ENCODE data around the gene MEG3. TPM values are rescaled to one million over a fixed set of nuclear protein-coding genes. Genes with fewer than 3 reads are reported as not detected.

MEG3 gene
- total and polyA plus RNA-seq, 2 experiments from 2014 or later: not detected

DNA sequence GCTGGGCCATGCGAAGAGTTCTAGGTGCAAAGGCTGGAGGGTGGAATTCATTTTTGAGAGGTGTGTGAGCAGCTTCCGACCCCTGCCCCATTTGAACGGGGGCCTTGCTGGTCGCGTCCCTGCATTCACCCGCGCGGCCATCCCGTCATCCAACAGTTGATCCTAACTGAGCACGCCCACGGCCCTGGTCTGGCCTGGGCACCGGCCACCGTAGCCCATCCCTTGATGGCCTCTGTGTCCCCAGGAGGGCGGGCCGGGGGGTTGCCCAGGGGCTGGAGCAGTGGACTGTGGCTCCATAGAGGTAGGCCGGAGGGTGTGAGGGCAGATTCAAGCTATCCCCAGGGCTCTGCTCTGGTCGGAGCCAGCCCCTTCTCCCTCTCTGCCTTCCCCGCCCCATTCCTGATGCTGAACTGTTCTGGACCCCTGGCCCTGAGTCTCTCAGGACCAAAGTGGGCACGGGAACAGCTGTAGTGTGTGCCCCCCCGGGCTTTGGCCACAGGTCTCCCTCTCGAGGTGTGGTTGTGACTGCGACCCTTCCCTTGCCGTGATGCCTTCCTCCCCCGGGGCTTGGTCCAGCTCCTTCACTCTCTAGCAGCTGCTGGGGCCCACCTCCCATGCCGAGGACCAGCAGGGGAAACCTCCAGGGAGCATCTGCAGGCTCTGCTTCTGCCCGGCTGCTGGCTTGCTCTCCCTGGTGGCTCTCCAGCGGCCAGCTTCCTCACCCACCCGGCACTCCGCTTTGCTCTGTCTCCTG lies 9.1 kb downstream of the MEG3 start:
- peaks cover 49% of the 10 kb centered on the region for H3K4me1 Mint-ChIP-seq
- no peak for DNase-seq (ENCODE audit: low spot score)
- Histone ChIP-seq H3K4me3 (no peak overlapping the region), H3K4me1 (ENCODE audit: insufficient read depth) (peaks cover 20% of the 10 kb centered on the region), H3K27me3 (ENCODE audit: insufficient read depth) (no peaks in the 10 kb centered on the region), H4K20me1 (replicated peaks; ENCODE audit: insufficient read depth) (no peaks in the 10 kb centered on the region), H2AFZ (no peak overlapping the region), H3K9me2 (ENCODE audit: insufficient read depth) (no peaks in the 10 kb centered on the region; the same call in 1 of the 2 replicates), H3F3A (replicated peaks; ENCODE audit: low read depth) (no peaks in the 10 kb centered on the region), H3K4me2 (no peak overlapping the region), H3K79me2 (replicated peaks; ENCODE audit: insufficient read depth) (no peaks in the 10 kb centered on the region), H3K36me3 (ENCODE audit: insufficient read depth) (no peaks in the 10 kb centered on the region), H3K27ac (ENCODE audit: low read depth) (no peak overlapping the region)
- TF ChIP-seq ZNF114 (CRISPR knock-in tag; IDR thresholded peaks at IDR 0.05) (no peak), NANOG (IDR thresholded peaks at IDR 0.05; ENCODE audit: borderline replicate concordance) (no peak), EZH2phosphoT487 (IDR thresholded peaks at IDR 0.05; ENCODE audit: unreplicated experiment) (no peak), EZH2 (IDR thresholded peaks at IDR 0.05; ENCODE audit: low read depth, unreplicated experiment) (no peak), STAT1 (IDR thresholded peaks at IDR 0.05; ENCODE audit: unreplicated experiment) (no peak), POLR2AphosphoS5 (IDR thresholded peaks at IDR 0.05; ENCODE audit: low read depth) (no peak), JUNB (IDR thresholded peaks at IDR 0.05; ENCODE audit: unreplicated experiment) (no peak), CREB1 (CRISPR knock-in tag; IDR thresholded peaks at IDR 0.05; ENCODE audit: low read depth) (no peak), ZNF331 (CRISPR knock-in tag; IDR thresholded peaks at IDR 0.05; ENCODE audit: low read depth) (no peak)
- TF ChIP-seq, protein P1, sequence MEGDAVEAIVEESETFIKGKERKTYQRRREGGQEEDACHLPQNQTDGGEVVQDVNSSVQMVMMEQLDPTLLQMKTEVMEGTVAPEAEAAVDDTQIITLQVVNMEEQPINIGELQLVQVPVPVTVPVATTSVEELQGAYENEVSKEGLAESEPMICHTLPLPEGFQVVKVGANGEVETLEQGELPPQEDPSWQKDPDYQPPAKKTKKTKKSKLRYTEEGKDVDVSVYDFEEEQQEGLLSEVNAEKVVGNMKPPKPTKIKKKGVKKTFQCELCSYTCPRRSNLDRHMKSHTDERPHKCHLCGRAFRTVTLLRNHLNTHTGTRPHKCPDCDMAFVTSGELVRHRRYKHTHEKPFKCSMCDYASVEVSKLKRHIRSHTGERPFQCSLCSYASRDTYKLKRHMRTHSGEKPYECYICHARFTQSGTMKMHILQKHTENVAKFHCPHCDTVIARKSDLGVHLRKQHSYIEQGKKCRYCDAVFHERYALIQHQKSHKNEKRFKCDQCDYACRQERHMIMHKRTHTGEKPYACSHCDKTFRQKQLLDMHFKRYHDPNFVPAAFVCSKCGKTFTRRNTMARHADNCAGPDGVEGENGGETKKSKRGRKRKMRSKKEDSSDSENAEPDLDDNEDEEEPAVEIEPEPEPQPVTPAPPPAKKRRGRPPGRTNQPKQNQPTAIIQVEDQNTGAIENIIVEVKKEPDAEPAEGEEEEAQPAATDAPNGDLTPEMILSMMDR (conservative IDR thresholded peaks at IDR 0.05; ENCODE audit: low read depth in 2 of 2): no peak
- TF ChIP-seq, protein P2, sequence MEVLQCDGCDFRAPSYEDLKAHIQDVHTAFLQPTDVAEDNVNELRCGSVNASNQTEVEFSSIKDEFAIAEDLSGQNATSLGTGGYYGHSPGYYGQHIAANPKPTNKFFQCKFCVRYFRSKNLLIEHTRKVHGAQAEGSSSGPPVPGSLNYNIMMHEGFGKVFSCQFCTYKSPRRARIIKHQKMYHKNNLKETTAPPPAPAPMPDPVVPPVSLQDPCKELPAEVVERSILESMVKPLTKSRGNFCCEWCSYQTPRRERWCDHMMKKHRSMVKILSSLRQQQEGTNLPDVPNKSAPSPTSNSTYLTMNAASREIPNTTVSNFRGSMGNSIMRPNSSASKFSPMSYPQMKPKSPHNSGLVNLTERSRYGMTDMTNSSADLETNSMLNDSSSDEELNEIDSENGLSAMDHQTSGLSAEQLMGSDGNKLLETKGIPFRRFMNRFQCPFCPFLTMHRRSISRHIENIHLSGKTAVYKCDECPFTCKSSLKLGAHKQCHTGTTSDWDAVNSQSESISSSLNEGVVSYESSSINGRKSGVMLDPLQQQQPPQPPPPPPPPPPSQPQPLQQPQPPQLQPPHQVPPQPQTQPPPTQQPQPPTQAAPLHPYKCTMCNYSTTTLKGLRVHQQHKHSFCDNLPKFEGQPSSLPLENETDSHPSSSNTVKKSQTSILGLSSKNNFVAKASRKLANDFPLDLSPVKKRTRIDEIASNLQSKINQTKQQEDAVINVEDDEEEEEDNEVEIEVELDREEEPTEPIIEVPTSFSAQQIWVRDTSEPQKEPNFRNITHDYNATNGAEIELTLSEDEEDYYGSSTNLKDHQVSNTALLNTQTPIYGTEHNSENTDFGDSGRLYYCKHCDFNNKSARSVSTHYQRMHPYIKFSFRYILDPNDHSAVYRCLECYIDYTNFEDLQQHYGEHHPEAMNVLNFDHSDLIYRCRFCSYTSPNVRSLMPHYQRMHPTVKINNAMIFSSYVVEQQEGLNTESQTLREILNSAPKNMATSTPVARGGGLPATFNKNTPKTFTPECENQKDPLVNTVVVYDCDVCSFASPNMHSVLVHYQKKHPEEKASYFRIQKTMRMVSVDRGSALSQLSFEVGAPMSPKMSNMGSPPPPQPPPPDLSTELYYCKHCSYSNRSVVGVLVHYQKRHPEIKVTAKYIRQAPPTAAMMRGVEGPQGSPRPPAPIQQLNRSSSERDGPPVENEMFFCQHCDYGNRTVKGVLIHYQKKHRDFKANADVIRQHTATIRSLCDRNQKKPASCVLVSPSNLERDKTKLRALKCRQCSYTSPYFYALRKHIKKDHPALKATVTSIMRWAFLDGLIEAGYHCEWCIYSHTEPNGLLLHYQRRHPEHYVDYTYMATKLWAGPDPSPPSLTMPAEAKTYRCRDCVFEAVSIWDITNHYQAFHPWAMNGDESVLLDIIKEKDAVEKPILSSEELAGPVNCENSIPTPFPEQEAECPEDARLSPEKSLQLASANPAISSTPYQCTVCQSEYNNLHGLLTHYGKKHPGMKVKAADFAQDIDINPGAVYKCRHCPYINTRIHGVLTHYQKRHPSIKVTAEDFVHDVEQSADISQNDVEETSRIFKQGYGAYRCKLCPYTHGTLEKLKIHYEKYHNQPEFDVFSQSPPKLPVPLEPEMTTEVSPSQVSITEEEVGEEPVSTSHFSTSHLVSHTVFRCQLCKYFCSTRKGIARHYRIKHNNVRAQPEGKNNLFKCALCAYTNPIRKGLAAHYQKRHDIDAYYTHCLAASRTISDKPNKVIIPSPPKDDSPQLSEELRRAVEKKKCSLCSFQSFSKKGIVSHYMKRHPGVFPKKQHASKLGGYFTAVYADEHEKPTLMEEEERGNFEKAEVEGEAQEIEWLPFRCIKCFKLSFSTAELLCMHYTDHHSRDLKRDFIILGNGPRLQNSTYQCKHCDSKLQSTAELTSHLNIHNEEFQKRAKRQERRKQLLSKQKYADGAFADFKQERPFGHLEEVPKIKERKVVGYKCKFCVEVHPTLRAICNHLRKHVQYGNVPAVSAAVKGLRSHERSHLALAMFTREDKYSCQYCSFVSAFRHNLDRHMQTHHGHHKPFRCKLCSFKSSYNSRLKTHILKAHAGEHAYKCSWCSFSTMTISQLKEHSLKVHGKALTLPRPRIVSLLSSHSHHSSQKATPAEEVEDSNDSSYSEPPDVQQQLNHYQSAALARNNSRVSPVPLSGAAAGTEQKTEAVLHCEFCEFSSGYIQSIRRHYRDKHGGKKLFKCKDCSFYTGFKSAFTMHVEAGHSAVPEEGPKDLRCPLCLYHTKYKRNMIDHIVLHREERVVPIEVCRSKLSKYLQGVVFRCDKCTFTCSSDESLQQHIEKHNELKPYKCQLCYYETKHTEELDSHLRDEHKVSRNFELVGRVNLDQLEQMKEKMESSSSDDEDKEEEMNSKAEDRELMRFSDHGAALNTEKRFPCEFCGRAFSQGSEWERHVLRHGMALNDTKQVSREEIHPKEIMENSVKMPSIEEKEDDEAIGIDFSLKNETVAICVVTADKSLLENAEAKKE (CRISPR knock-in tag; IDR thresholded peaks at IDR 0.05): no peak
- TF ChIP-seq, protein P3, sequence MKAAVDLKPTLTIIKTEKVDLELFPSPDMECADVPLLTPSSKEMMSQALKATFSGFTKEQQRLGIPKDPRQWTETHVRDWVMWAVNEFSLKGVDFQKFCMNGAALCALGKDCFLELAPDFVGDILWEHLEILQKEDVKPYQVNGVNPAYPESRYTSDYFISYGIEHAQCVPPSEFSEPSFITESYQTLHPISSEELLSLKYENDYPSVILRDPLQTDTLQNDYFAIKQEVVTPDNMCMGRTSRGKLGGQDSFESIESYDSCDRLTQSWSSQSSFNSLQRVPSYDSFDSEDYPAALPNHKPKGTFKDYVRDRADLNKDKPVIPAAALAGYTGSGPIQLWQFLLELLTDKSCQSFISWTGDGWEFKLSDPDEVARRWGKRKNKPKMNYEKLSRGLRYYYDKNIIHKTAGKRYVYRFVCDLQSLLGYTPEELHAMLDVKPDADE (IDR thresholded peaks at IDR 0.05): no peak
- TF ChIP-seq, protein P4, sequence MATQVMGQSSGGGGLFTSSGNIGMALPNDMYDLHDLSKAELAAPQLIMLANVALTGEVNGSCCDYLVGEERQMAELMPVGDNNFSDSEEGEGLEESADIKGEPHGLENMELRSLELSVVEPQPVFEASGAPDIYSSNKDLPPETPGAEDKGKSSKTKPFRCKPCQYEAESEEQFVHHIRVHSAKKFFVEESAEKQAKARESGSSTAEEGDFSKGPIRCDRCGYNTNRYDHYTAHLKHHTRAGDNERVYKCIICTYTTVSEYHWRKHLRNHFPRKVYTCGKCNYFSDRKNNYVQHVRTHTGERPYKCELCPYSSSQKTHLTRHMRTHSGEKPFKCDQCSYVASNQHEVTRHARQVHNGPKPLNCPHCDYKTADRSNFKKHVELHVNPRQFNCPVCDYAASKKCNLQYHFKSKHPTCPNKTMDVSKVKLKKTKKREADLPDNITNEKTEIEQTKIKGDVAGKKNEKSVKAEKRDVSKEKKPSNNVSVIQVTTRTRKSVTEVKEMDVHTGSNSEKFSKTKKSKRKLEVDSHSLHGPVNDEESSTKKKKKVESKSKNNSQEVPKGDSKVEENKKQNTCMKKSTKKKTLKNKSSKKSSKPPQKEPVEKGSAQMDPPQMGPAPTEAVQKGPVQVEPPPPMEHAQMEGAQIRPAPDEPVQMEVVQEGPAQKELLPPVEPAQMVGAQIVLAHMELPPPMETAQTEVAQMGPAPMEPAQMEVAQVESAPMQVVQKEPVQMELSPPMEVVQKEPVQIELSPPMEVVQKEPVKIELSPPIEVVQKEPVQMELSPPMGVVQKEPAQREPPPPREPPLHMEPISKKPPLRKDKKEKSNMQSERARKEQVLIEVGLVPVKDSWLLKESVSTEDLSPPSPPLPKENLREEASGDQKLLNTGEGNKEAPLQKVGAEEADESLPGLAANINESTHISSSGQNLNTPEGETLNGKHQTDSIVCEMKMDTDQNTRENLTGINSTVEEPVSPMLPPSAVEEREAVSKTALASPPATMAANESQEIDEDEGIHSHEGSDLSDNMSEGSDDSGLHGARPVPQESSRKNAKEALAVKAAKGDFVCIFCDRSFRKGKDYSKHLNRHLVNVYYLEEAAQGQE (IDR thresholded peaks at IDR 0.05; ENCODE audit: unreplicated experiment): no peak
- no peaks in the 10 kb centered on the region for H3K9me3 Mint-ChIP-seq
- no peak overlapping the region for H3K27ac Mint-ChIP-seq
- no peak for ATAC-seq
- H3K4me3 Mint-ChIP-seq: no peak overlapping the region
- peaks cover 24% of the 10 kb centered on the region for H3K27me3 Mint-ChIP-seq (ENCODE audit: insufficient read depth, low read depth, poor library complexity)
- no peaks in the 10 kb centered on the region; the same call in 2 of the 3 replicates for H3K36me3 Mint-ChIP-seq (ENCODE audit: low read depth)

Data from GM23338 (cell line).